ENCODE results near the gene GBF1. TPM values are rescaled to one million over a fixed set of nuclear protein-coding genes. Genes with fewer than 3 reads are reported as not detected.
A peak's percentile ranks its signal among the peaks of the same experiment; 100 is the strongest.

The GBF1 gene
- total and polyA plus RNA-seq, 2 donors (not counting 1 experiment from before 2014, with no cell fraction given), result 20.8 to 39.3 TPM

GRCh38 chr10:102242118-102242485 is 3.2 kb upstream of the GBF1 start:
- H3K36me3 ChIP-seq (replicated peaks in 1 of 2; ENCODE audit: control extremely low read depth in 1 of 2, control insufficient read depth in 1 of 2, extremely low read depth in 1 of 2, insufficient read depth in 2 of 2, low read length in 1 of 2), result no peaks in the 10 kb centered on the region
- no peak for ATAC-seq (ENCODE audit: low read depth)
- peak overlapping the region; percentile 21 to 65 (median 48) for H3K4me3 ChIP-seq (ENCODE audit: control extremely low read depth in 1 of 5, extremely low read depth in 1 of 5, insufficient read depth in 1 of 5, low read depth in 2 of 5, low read length in 4 of 5)
- peak; percentile 18 for DNase-seq
- peaks cover 0 to 16% (median 0%) of the 10 kb centered on the region in 3 donors for H3K9me3 ChIP-seq (ENCODE audit: control extremely low read depth in 1 of 3, control insufficient read depth in 2 of 3, insufficient read depth in 1 of 3, low read length in 2 of 3)
- no peaks in the 10 kb centered on the region for H3K9me3 Mint-ChIP-seq (ENCODE audit: insufficient read depth)
- CTCF ChIA-PET, result interaction anchor here (3.3 kb wide), 1 partner anchor 12 kb away, joined by 26 read pairs; no protein-coding TSS in a partner anchor
- H3K4me3 Mint-ChIP-seq, result peak overlapping the region; percentile 85
- peak overlapping the region; percentile 93 for H3K4me2 ChIP-seq (replicated peaks; ENCODE audit: low read depth, low read length, poor library complexity, severe bottlenecking)
- peak overlapping the region; percentile 76 for H2AFZ ChIP-seq (ENCODE audit: insufficient read depth, low read depth, low read length, poor library complexity, severe bottlenecking)
- POLR2A ChIA-PET, result no interaction called here
- intact Hi-C loops (cut with micrococcal nuclease), result loop anchor here (10.0 kb wide), 2 partner anchors 177 to 887 kb away; partner anchors contain the start of genes BTRC and HPS6
- H3K9ac ChIP-seq (ENCODE audit: low read length), result peak overlapping the region; percentile 62
- TF ChIP-seq EZH2 (IDR thresholded peaks at IDR 0.05; ENCODE audit: borderline replicate concordance, insufficient read depth, low read depth, low read length, poor library complexity, severe bottlenecking), result no peak
- TF ChIP-seq, protein P1, sequence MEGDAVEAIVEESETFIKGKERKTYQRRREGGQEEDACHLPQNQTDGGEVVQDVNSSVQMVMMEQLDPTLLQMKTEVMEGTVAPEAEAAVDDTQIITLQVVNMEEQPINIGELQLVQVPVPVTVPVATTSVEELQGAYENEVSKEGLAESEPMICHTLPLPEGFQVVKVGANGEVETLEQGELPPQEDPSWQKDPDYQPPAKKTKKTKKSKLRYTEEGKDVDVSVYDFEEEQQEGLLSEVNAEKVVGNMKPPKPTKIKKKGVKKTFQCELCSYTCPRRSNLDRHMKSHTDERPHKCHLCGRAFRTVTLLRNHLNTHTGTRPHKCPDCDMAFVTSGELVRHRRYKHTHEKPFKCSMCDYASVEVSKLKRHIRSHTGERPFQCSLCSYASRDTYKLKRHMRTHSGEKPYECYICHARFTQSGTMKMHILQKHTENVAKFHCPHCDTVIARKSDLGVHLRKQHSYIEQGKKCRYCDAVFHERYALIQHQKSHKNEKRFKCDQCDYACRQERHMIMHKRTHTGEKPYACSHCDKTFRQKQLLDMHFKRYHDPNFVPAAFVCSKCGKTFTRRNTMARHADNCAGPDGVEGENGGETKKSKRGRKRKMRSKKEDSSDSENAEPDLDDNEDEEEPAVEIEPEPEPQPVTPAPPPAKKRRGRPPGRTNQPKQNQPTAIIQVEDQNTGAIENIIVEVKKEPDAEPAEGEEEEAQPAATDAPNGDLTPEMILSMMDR (IDR thresholded peaks at IDR 0.05), result no peak
- peaks cover 22% of the 10 kb centered on the region for H4K20me1 ChIP-seq (ENCODE audit: control insufficient read depth, insufficient read depth, low read length, poor library complexity, severe bottlenecking)
- no peak overlapping the region for H3K27ac ChIP-seq (ENCODE audit: low read length in 2 of 2)
- H3K79me2 ChIP-seq (ENCODE audit: control insufficient read depth, insufficient read depth, low read length), result peaks cover 24% of the 10 kb centered on the region
- H3K4me1 ChIP-seq (ENCODE audit: control insufficient read depth in 2 of 2, insufficient read depth in 2 of 2, low read length in 2 of 2), result peaks cover 41% of the 10 kb centered on the region in 2 donors
- peaks cover 45% of the 10 kb centered on the region for H3K4me1 Mint-ChIP-seq
- H3K27me3 ChIP-seq (replicated peaks in 1 of 4; ENCODE audit: control extremely low read depth in 1 of 4, control insufficient read depth in 3 of 4, insufficient read depth in 4 of 4, low read length in 3 of 4), result peaks cover 0 to 47% (median 33%) of the 10 kb centered on the region in 4 experiments
- no peak overlapping the region for H3K27ac Mint-ChIP-seq
- H3K27me3 Mint-ChIP-seq, result peaks cover 36% of the 10 kb centered on the region
- 25% methylated on average over 6 of the region's 7 CpGs for WGBS (ENCODE audit: insufficient coverage)

DNA sequence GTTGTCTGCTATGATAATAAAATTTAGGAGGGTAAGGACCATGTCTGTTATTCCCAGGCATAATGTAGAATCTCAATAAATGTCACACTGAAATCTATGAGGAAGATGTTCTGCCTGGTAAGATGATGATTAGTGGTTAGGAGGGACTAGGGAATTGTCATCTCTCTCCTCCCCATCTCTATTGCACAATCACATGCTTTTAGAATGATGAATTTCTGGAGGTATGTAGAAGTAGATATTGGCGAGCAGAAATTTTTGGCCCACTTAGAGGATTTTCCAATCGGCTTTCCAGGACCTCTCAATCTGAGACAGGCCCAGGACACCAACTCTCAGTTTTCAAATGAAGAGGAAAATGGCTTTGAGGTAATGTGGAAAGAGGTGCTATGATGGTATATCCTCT is 2.0 kb upstream of the GBF1 start:
- peaks cover 0 to 44% (median 33%) of the 10 kb centered on the region in 4 experiments for H3K27me3 ChIP-seq (replicated peaks in 1 of 4; ENCODE audit: control extremely low read depth in 1 of 4, control insufficient read depth in 3 of 4, insufficient read depth in 4 of 4, low read length in 3 of 4)
- Mint-ChIP-seq H3K27me3 (peaks cover 35% of the 10 kb centered on the region), H3K4me1 (peaks cover 55% of the 10 kb centered on the region), H3K9me3 (ENCODE audit: insufficient read depth) (no peaks in the 10 kb centered on the region), H3K4me3 (peak overlapping the region; percentile 56), H3K27ac (no peak overlapping the region)
- ATAC-seq (ENCODE audit: low read depth), result no peak
- no peak for TF ChIP-seq EZH2 (IDR thresholded peaks at IDR 0.05; ENCODE audit: borderline replicate concordance, insufficient read depth, low read depth, low read length, poor library complexity, severe bottlenecking)
- TF ChIP-seq, protein P1 (IDR thresholded peaks at IDR 0.05), result no peak
- peaks cover 0 to 16% (median 0%) of the 10 kb centered on the region in 3 donors for H3K9me3 ChIP-seq (ENCODE audit: control extremely low read depth in 1 of 3, control insufficient read depth in 2 of 3, insufficient read depth in 1 of 3, low read length in 2 of 3)
- no peak overlapping the region for H3K4me3 ChIP-seq (ENCODE audit: control extremely low read depth in 1 of 5, extremely low read depth in 1 of 5, insufficient read depth in 1 of 5, low read depth in 2 of 5, low read length in 4 of 5)
- no peak overlapping the region for H3K4me2 ChIP-seq (replicated peaks; ENCODE audit: low read depth, low read length, poor library complexity, severe bottlenecking)
- no peak overlapping the region for H3K9ac ChIP-seq (ENCODE audit: low read length)
- peaks cover 29% of the 10 kb centered on the region for H4K20me1 ChIP-seq (ENCODE audit: control insufficient read depth, insufficient read depth, low read length, poor library complexity, severe bottlenecking)
- WGBS (ENCODE audit: insufficient coverage), result no CpG with 5 or more reads among the region's 2 CpGs
- peaks cover 36% of the 10 kb centered on the region for H3K79me2 ChIP-seq (ENCODE audit: control insufficient read depth, insufficient read depth, low read length)
- ChIA-PET CTCF (interaction anchor here (0.7 to 4.5 kb wide), 2 partner anchors 12 to 79 kb away, joined by 3 to 46 read pairs; no protein-coding TSS in a partner anchor), POLR2A (no interaction called here)
- no peak overlapping the region for H2AFZ ChIP-seq (ENCODE audit: insufficient read depth, low read depth, low read length, poor library complexity, severe bottlenecking)
- H3K27ac ChIP-seq (ENCODE audit: low read length in 2 of 2), result no peak overlapping the region
- no peaks in the 10 kb centered on the region for H3K36me3 ChIP-seq (replicated peaks in 1 of 2; ENCODE audit: control extremely low read depth in 1 of 2, control insufficient read depth in 1 of 2, extremely low read depth in 1 of 2, insufficient read depth in 2 of 2, low read length in 1 of 2)
- peaks cover 50 to 53% of the 10 kb centered on the region in 2 donors for H3K4me1 ChIP-seq (ENCODE audit: control insufficient read depth in 2 of 2, insufficient read depth in 2 of 2, low read length in 2 of 2)
- intact Hi-C loops (cut with micrococcal nuclease), result loop anchor here (10.0 kb wide), 2 partner anchors 179 to 889 kb away; partner anchors contain the start of genes BTRC and HPS6
- DNase-seq, result no peak
